GM21529 (cell line): Measurements from ENCODE around the gene SLC39A9.

Experiments
- ATAC-seq: cut with Tn5 transposase; IDR thresholded peaks from one replicate; pipeline ENCODE4 v1.9.1; 2021; ENCODE audit not compliant: unreplicated experiment

SLC39A9 gene, protein sequence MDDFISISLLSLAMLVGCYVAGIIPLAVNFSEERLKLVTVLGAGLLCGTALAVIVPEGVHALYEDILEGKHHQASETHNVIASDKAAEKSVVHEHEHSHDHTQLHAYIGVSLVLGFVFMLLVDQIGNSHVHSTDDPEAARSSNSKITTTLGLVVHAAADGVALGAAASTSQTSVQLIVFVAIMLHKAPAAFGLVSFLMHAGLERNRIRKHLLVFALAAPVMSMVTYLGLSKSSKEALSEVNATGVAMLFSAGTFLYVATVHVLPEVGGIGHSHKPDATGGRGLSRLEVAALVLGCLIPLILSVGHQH

DNA sequence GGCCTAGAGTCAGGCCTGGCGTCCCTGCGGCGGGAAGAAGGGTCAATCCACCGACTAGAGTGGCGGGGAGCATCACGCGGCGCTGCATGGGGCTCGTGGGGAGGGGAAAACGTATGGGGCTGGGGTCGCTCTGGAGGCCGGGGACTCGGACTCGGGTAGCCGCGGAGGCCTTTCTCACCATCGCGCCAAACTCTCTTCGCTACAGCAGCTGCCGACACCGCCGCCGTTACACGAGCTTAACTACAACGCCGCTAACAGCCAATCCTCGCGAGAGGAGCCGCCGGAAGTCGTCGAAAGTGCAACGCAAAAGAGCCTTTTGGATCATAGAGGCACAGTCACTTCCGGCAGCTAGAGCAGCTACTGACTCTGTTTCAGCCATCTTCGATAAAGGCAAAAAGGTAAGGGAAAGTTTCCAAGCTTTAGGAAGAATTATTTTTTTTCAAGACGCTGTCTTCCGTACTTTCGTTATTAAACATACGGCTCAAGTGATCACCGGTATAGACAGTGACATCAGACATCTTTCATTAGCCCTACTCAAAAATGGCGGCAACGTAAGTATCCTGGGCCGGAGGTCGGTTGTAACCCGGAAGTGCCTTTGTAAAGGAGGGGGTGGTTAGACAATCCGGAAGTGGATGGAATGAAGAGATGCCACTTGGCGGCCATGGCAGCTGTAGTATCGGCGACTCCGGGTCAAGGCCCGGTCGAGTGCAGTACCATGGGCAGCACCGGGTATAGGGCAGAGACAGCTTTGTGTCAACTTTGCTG is at the start of gene SLC39A9, which contains the start of gene ERH:
Gene SLC39A9, plus strand, starts transcription at position 640 of the 765 bp plus-strand sequence. CDS start 678 bp downstream, outside the sequence.
Gene ERH, minus strand, starts transcription at position 247 of the 765 bp plus-strand sequence. Its CDS starts 66 bp downstream, at position 181.
- peak; percentile 88 for ATAC-seq

DNA sequence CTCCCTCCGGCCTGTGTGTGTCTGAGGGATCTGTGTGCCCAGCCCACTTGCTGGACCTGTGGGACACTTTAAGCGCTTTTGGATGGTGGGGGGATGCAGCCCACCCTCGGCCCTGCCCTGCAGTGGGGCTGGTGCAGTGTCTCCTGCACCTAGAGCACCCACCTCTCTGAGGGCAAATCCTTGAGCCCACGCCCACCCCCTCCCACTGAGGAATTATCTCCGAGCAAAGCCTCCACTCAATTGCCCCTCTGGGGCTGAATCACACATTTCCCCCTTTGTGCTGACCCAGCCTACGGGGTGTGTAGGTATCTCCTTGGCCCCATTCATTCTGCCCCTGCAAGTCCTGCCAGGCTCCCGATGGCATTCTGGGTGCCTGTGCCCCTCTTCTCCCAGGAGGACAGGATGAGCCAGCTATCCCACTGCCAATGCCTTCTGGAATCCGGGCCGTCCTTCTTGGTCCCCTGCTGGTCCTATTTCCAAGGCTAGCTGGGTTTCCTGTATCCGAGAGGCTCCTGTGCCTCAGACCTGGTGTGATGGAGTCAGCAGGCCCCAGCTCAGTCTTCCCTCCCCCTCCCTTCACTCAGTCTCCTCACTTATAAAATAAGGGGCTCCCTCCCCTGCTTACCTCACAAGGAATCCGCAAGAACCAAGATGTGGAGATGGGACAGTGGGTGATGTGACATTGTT is 49.3 kb upstream of the SLC39A9 start:
- no peak for ATAC-seq

DNA sequence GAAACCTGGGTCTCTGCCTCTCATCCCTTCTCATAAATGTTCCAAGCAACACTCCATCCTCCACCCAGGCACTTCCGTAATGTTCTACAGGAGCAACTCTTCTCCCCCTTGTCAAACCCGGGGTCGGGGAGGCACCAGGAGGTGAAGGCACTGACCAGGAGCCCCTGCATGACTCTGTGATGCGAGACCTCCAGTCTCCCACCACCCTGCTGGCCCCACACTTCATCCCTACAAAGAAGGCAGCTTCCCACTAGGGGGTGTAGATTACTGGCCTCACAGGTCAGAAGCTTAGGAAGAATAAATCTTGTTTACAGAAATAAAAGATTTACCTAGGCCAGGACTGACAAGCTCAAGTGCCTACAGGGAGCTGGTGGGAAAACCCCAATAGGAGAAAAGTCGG is 47.6 kb upstream of the SLC39A9 start:
- ATAC-seq, result no peak

DNA sequence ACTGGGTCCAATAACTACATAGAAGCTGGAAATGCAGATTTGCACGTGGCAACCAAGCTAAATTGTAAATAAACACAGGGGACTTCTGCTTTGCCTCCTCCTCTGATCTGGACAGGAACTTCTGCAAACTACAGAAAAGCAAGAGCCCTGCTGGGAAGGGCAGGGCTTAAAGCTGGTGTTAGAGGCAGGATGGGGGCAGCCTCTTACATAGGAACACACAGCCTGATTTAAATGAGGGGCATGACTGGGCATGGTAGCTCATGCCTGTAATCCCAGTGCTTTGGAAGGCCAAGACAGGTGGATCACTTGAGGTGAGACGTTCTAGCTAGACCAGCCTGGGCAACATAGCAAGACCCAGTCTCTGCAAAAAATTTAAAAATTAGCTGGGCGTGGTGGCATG is 47.1 kb upstream of the SLC39A9 start:
- ATAC-seq, result no peak

DNA sequence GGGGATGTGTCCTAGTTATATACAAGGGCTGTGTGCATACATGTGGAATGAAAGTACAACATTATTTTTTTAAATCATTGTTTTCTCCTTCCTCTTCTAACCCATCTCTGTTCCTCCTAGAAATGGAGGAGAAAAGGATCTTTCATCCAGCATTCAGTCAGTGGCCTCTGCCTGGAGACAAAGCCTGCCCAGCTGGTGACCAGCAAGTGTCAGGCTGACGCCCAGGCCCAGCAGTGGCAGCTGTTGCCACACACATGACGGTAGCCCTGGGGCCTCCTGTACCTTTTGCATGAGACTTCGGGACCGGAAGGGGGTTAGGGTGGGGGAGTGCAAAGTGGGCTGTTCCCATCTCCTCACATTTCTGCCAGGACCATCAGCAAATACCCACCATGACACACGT is 46.6 kb upstream of the SLC39A9 start:
- no peak for ATAC-seq

DNA sequence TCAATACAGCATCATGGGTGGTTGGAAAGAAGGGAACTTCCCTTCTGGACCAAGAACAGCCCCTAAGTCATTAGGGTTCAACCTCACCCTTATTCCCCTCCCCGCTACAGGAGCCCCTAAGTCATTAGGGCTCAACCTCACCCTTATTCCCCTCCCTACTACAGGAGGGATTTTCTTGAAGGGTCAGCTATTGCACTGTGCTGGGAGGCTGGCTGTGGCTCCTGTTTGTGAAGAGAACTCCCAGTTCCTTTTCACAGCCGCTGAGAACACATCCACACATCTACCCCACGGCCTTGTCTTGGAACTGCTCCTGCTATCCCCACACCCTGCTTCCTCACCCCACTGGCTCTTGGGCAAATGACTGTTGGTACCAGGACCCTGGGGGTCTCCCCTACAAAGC is 45.3 kb upstream of the SLC39A9 start:
- ATAC-seq, result no peak

DNA sequence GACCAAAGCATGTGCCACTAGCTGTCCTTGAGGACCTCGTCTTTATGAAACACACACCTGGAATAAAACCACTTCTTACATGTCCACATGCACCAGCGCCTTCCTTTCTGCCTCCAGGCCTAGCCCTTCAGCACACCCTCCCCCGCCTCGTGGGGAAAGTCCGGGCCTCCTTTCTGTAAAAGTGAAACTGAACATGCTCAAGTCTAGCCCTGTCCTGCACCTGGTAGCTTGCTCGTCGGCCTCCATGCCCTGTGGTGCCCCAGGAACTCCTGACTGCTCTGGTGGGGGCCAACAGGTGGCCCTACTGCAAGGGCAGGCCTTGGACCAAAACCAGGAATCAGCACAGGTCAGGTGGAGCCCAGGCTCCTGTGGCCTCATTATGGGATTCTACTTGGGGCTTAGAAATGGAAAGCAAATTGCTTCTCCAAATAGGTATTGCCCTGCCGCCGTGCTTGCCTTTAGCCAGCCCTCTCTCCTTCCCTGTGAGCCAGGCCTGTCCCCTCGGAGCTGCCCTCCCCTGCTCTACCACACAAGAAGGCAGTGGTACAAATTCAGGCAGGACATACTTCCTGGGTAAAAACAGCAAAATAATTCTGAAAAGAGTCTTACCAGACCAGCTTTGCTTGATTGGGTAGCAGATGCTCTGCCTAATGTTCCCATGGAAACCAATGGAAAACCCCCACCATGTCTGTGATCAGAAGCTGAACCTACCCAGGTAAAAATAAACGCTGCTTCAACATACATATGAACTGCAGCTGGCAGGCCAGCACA is 43.9 kb upstream of the SLC39A9 start:
- ATAC-seq, result peak; percentile 89

DNA sequence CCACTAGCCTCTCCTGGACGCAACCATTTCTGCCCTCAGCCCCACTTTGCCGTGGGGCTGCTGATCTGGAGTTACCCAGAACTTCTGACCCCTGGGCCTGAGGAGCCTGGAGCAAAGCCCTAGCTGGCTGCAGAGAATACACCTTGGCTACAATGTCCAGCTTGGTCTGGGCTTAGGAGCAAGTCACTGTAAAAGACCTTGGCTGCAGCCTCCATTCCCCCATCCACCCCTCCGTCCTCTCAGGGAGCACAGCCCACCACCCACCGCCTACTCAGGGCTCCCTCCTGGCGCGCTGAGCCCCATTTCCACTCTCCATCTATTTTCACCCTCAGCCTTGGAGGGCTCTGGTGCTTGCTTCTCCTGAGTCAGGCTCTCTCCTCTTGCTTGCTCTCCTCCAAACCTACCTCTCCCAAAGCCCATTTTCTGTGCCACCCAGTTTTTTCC is 43.3 kb upstream of the SLC39A9 start:
- no peak for ATAC-seq

DNA sequence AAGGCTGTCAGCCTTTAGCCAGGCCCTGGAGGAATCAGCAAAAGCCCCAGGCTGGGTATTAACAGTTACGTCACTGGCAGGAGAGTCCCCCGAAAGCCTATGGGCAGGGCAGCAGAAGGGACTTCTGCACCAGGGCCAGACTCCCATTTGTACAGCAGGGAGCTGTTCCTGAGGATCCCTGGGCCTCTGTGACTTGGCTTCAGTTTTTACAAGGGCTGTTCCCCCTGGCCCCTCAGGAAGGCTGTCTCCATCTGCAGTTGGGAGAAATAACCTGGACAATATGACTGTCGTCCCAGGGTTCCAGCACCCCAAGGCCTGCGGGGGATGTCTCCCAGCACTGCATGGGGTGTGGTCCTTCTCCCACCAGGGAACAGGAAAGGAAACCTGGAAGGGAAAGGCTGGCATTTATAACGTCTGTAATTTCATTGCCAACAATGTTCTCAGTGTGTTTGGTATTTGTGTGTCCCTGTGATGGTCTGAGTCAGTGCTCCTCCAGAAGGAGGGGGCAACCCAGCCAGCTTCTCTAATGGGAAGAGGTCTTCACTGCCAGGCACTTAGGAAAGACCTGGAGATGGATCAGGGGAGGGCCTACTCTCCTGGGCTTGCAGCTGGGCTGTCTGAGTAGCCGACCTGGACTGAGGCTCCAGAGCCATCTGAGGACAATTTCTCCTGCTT is 42.7 kb upstream of the SLC39A9 start:
- no peak for ATAC-seq

DNA sequence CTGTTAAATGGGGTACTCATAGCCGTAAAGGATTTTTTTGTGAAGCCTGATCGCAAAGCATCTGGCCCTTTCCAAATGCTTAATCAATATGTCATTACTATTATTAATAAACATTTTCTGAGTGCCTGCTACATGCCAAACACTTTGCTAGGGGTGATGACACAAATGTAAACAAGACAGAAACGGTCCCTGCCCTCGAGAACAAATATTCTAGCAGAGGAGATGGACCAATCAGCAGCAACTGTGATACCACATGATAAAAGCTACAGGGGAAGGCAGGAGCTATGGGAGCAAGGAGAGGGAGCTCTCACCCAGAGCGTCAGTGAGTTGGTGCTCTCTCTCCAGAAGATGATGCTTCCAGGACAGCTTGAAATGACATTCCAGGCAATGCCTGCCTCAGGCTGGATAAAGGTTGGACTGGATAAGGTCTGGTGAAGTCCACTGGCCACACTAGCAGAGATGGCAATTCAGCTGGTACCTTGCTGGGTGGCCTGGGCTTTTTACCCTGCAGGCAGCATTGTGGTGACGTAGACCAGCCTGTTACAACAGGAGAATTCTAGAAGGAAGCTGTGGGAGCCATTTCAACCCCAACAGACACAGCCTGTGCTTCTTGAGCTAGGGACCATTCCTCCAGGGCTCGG is 41.5 kb upstream of the SLC39A9 start:
- ATAC-seq, result no peak

DNA sequence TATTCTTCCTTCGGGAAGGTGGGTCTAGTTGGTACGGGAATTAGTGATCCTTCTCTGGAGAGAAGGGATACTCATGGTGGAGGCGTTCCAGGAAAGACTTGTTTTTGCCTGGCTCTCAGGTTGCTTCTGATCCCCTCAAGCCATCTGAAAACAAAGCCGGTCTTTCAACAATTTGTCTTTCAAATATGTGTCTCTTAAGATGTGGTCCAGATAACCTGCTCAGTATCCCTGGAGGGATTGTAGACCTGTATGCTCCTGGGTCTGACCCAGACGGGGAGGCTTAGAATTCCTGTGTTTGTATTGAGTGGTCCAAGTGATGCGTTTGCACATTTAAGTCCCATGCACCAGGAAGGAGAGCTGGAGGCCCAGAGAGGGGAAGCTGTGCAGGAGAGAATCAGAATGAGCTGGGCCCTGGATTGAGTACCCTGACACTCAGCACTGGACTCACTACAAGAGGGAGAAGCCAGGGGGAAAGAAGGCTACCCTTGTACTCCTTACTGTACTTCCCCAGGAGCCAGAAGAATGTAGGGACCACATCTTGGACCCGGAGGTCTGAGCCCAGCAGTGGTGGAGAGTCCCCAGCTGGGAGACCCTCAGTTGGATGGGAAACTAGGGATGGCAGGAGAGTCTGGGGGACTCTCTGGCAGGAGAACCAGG is 40.8 kb upstream of the SLC39A9 start:
- ATAC-seq, result no peak

DNA sequence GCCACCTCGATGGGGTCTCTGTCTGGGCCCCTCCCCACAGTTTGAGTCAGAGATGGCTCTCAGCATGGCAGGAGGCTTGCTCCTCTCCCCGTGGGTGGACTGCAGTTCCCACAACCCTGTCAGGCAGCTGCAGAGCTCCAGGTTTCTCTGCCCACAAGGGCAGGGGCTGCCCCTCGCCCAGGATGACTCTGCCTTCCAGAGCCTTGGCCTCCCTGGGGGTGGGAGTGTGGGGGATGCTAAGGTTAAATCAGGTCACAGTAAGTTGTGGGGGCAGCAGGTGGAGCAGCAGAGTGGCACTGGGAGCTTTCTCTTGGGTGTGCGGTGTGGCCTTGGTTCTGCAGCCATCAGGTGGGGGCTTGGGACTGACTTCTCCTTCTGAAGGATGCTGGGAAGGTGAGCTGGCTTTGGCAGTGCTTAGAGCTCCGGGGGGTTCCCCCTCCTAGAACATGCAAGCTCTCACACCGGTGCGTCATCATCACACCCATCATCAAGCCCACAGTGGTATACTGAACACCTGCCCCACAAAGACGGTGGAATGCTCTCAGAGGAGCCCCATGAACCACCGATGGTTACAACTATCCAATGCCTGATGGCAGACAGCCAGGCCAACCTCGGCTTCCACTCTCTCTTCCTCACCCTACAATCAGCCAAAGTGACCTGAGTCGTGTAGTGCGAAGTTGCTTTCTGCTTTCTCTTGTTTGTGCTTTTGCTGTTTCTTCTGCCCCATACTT is 40.1 kb upstream of the SLC39A9 start:
- ATAC-seq, result no peak

DNA sequence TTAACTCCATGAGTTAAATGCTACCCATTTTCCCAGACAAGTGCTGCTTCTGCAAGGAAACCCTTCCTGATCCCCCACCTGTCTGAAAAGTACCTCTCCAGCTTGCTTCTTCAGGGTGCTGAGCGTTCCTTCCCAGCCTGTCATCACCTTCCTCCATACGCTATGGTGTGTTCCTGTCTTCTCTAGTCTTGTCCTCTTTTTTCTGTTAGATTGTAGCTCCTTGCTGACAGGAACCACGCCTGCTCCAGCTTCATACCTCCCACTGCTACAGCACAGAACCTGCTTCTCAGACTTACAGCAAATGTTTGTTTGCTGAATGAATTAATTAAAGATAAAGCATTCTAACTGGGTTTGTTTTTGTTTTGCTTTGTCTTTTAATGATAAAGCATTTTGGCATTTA is 39.5 kb upstream of the SLC39A9 start:
- no peak for ATAC-seq

DNA sequence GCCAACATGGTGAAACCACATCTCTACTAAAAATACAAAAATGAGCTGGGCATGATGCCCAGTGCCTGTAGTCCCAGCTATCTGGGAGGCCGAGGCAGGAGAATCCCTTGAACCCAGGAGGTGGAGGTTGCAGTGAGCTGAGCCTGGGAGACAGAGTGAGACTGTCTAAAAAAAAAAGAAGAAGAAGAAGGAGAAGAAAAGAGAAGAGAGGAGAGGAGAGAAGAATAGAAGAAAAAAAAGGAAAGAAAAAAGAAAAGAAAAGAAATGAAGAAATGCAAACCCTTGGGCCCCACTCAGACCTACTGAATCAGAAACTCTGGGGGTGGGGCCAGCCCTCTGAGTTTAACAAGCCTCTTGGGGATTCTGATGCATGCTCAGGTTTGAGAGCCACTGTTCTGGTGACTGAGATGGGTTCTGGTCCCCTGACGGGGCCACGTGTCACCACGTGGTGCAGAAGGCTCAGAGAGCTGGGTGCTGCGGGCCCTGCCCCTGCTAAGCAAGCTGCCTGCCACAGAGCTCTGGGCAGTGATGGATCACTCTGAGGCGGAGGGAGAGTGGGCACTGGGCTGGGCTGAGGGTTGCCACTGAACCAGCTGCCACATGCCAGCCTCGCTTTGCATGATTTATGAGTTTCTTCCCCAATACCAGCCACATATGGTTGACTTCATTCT is 37.9 kb upstream of the SLC39A9 start:
- ATAC-seq, result peak; percentile 47

DNA sequence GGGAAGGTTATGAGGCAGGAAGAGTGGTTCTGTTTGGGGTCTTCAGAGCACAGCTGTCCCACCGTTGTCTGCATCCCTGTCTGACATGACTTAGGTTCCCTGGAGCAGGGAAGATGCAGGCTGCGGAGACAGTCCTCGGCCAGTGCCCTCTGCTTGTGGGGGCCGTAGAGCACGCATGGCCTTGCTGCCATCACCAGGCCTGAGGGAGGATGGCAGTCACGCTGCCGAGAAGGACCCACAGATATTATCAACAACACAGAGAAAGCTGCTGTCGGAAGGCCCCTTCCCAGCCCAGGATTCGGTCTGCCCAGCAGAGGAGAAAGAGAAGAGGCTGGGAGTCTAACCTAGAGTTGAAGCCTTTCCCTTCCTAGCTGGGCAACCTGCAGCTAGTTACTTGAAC is 35.4 kb upstream of the SLC39A9 start:
- ATAC-seq, result no peak

DNA sequence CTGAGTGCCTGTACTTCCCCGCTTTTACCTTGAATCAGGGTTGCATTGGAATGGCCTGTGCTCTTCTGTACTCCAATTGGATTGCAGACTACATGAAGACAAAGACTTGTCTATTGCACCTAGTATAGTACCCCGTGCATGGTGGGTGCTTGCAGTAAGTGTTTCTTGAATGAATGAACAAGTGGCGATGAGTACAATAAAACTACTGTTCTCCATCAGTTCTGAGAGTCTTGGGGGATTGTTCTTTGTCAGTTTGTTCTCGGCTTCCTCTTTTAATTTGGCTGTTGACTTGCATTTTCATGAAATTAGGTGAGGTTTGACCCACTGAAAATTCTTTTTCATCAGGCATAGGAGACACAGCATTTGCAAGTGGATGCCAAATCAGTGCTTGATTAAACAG is 34.5 kb upstream of the SLC39A9 start:
- ATAC-seq, result no peak

DNA sequence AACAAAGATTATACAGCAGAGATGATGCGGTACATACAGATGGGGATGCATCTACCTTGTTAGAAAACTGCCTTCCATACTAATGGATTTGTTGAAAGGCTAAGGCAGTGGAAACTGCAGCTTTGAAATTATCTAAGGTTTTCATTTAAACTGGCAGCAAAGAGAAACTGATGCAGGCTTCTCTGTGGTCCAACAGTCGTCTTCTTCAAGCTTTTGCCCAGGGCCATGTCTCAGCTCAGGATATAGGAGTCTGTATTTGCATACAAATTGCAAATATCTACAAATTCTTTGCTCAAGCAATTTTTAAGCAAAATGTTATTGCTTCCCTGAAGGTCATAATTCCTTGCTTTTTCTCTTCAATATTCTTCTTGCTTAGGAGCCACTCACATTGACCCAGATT is 34.1 kb upstream of the SLC39A9 start:
- no peak for ATAC-seq

DNA sequence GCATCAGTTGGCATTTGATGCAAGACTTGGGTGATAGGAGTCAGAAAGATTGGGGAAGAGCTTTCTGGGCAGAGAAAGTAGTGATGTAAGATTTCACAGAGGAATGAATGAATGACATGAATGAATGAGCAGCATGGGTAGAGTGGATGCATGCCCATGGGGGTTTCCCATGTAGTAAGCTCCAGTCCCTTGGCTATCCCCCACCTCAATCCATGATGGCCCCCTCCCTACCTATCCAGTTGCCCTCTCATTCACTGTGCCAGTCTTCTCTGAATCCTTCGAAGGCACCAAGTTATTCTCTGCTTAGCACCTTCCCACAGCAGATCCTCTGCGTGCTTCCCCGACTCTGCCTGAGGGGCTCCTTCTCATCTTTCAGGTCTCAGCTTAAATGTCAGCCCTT is 32.4 kb upstream of the SLC39A9 start:
- no peak for ATAC-seq
